HCT116 (cell line): Measurements from ENCODE around the gene GAL3ST3. TPM values are rescaled to one million over a fixed set of nuclear protein-coding genes. Genes with fewer than 3 reads are reported as not detected.
"Not testable (repeated sequence)": the region's sequence is repeated elsewhere in the genome, so short reads cannot be mapped to it uniquely, and the experiment has no call there.

ENCODE experiments used
- ATAC-seq: fragments of 200-7000 bp; cut with Tn5 transposase; 2 replicates; pipeline ENCODE4 v1.9.1; 2020; ENCODE audit warnings: mild to moderate bottlenecking, moderate library complexity
- BruUV-seq: library from RNA; stranded (reverse); fragments of 400-500 nt; replicated peaks from 2 replicates; lab custom pipeline; 2021; lab: Mats Ljungman, UMichigan
- CTCF ChIA-PET: fragments of 300-600 bp; sonication (Branson Sonifier 250); formaldehyde crosslinking; loops from one replicate; lab custom pipeline; 2021; ENCODE audit warnings: antibody characterized with exemption; lab: Charles Lee
- POLR2A ChIA-PET: fragments of 300-600, 350-600 bp; sonication (Branson Sonifier 250); formaldehyde crosslinking; loops from one replicate; lab custom pipeline; 2021; ENCODE audit warnings: antibody characterized with exemption; lab: Charles Lee
- RAD21 ChIA-PET, 2 experiments: fragments of 300-600 bp; sonication (Branson Sonifier 250); formaldehyde crosslinking; loops; one replicate each; lab custom pipeline; 2023; ENCODE audit warnings: low total read pairs in 2 of 2; ENCODE audit not compliant: uncharacterized antibody in 2 of 2, unreplicated experiment in 2 of 2, low non-redundant PET in 1 of 2; lab: Charles Lee
- DNase-seq: peaks from one replicate; pipeline ENCODE4 v3.0.0-alpha.2; 2010; ENCODE audit warnings: low read depth, low spot score
- H2AFZ ChIP-seq: fragments of 200-600 bp; shearing (Covaris generic), sonication (generic); 2 replicates; pipeline ENCODE4 v1.6.1; 2017; ENCODE audit warnings: low read depth, mixed run types, mixed read lengths, antibody characterized with exemption, low read length; ENCODE audit not compliant: poor library complexity, severe bottlenecking
- H3K27ac ChIP-seq: 2 replicates; pipeline ENCODE4 v1.5.1; 2012; ENCODE audit warnings: low read depth, low read length
- H3K27me3 ChIP-seq: fragments of 200-600 bp; sonication (generic); 2 replicates; pipeline ENCODE4 v1.6.1; 2016; ENCODE audit warnings: mixed run types, low read length, mixed read lengths; ENCODE audit not compliant: insufficient read depth
- H3K36me3 ChIP-seq, 2 experiments: fragments of 200-500 bp in 1 of 2; fragments of 200-600 bp in 1 of 2; sonication (Bioruptor generic) in 1 of 2; sonication (generic) in 1 of 2; 2 replicates each; pipeline versions ENCODE4 v1.5.1 to v1.6.1; 2014 to 2016; ENCODE audit warnings: low read length in 2 of 2, inconsistent platforms in 1 of 2, mixed read lengths in 1 of 2, mixed run types in 1 of 2; ENCODE audit not compliant: insufficient read depth in 2 of 2, control insufficient read depth in 1 of 2
- H3K4me1 ChIP-seq, 2 experiments: fragments of 200-600 bp in 1 of 2; sonication (generic) in 1 of 2; 2 replicates each; pipeline versions ENCODE4 v1.5.1 to v1.6.1; 2012 to 2017; ENCODE audit warnings: low read length in 2 of 2, inconsistent platforms in 1 of 2, mild to moderate bottlenecking in 1 of 2, mixed read lengths in 1 of 2, mixed run types in 1 of 2, moderate library complexity in 1 of 2; ENCODE audit not compliant: insufficient read depth in 2 of 2, control insufficient read depth in 1 of 2
- H3K4me2 ChIP-seq: fragments of 200-600 bp; sonication (generic); 2 replicates; pipeline ENCODE4 v1.6.1; 2017; ENCODE audit warnings: mixed run types, low read length, mixed read lengths
- H3K4me3 ChIP-seq, 2 experiments: fragments of 200-600 bp in 1 of 2; sonication (generic) in 1 of 2; replicated peaks in 1 of 2; 2 replicates each; pipeline ENCODE4 v1.5.1; 2011 to 2016; ENCODE audit warnings: low read length in 2 of 2, control low read depth in 1 of 2, low read depth in 1 of 2, mild to moderate bottlenecking in 1 of 2, mixed read lengths in 1 of 2, mixed run types in 1 of 2
- H3K79me2 ChIP-seq: fragments of 200-600 bp; sonication (generic); 2 replicates; pipeline ENCODE4 v1.6.1; 2017; ENCODE audit warnings: mild to moderate bottlenecking, mixed run types, low read length, moderate library complexity, mixed read lengths; ENCODE audit not compliant: insufficient read depth
- H3K9ac ChIP-seq: fragments of 200-600 bp; sonication (generic); 2 replicates; pipeline ENCODE4 v1.6.1; 2016; ENCODE audit warnings: low read length, mixed read lengths
- H3K9me2 ChIP-seq: fragments of 200-600 bp; sonication (generic), shearing (Covaris generic); 2 replicates; pipeline ENCODE4 v1.6.1; 2017; ENCODE audit warnings: mixed run types, mild to moderate bottlenecking, moderate library complexity; ENCODE audit not compliant: insufficient read depth
- H3K9me3 ChIP-seq, 2 experiments: fragments of 200-500 bp in 1 of 2; fragments of 200-600 bp in 1 of 2; sonication (Bioruptor generic) in 1 of 2; sonication (generic) in 1 of 2; 2 replicates each; pipeline ENCODE4 v1.6.1; 2014 to 2017; ENCODE audit warnings: low read length in 2 of 2, mixed read lengths in 2 of 2, inconsistent platforms in 1 of 2, low read depth in 1 of 2, mild to moderate bottlenecking in 1 of 2, mixed run types in 1 of 2, moderate library complexity in 1 of 2; ENCODE audit not compliant: control insufficient read depth in 1 of 2, insufficient read depth in 1 of 2
- H4K20me1 ChIP-seq: fragments of 200-600 bp; sonication (generic), shearing (Covaris generic); 2 replicates; pipeline ENCODE4 v1.6.1; 2017; ENCODE audit warnings: mixed run types, mild to moderate bottlenecking, moderate library complexity; ENCODE audit not compliant: insufficient read depth
- CBX3 ChIP-seq: IDR thresholded peaks from 2 replicates; pipeline ENCODE4 v1.6.1; 2012; ENCODE audit warnings: low read depth
- EGR1 ChIP-seq: IDR thresholded peaks from 2 replicates; pipeline ENCODE4 v1.6.1; 2012; ENCODE audit warnings: low read depth
- ELF1 ChIP-seq: IDR thresholded peaks from 2 replicates; pipeline ENCODE4 v1.6.1; 2012; ENCODE audit warnings: low read depth, borderline replicate concordance
- MAX ChIP-seq: IDR thresholded peaks from 2 replicates; pipeline ENCODE4 v1.6.1; 2012
- POLR2A ChIP-seq: IDR thresholded peaks from 2 replicates; pipeline ENCODE4 v1.7.0; 2011; ENCODE audit warnings: borderline replicate concordance; ENCODE audit not compliant: insufficient read depth, insufficient read length; ENCODE audit errors: extremely low read depth
- SIN3A ChIP-seq: IDR thresholded peaks from 2 replicates; pipeline ENCODE4 v1.6.1; 2012; ENCODE audit warnings: low read depth
- SP1 ChIP-seq: IDR thresholded peaks from 2 replicates; pipeline ENCODE4 v1.6.1; 2012; ENCODE audit warnings: low read depth
- ZFX ChIP-seq: fragments of 450-650 bp; IDR thresholded peaks from 2 replicates; pipeline ENCODE4 v1.6.1; 2017
- ZNF274 ChIP-seq: fragments of 200-500 bp; sonication (Bioruptor generic); IDR thresholded peaks from 2 replicates; pipeline ENCODE4 v1.6.1; 2014; ENCODE audit warnings: mild to moderate bottlenecking, low read depth, low read length, inconsistent platforms
- intact Hi-C: fragments of 100-400 bp; cut with micrococcal nuclease; formaldehyde crosslinking; loops from 2 replicates; pipeline ENCODE4 v1.10.0; 2022
- total RNA-seq: library from RNA; stranded (reverse); gene quantifications from one replicate; pipeline ENCODE4 v1.2.1, GENCODE V29; 2021; ENCODE audit not compliant: unreplicated experiment
- TF ChIP-seq, protein P1 (sequence below), 3 experiments: fragments of 200-600 bp in 1 of 3; sonication (generic) in 1 of 3; IDR thresholded peaks in 2 of 3; conservative IDR thresholded peaks in 1 of 3; 2 replicates each; pipeline ENCODE4 v1.5.1; 2012 to 2017; ENCODE audit warnings: low read depth in 2 of 3, low read length in 2 of 3, antibody characterized with exemption in 1 of 3, borderline replicate concordance in 1 of 3, control low read depth in 1 of 3, mild to moderate bottlenecking in 1 of 3, mixed read lengths in 1 of 3, mixed run types in 1 of 3, moderate library complexity in 1 of 3; ENCODE audit not compliant: insufficient read depth in 1 of 3
- TF ChIP-seq, protein P2 (sequence below): IDR thresholded peaks from 2 replicates; pipeline ENCODE4 v1.6.1; 2011; ENCODE audit warnings: mild to moderate bottlenecking, low read length, moderate library complexity; ENCODE audit not compliant: insufficient replicate concordance; ENCODE audit errors: extremely low read depth

The GAL3ST3 gene
- total RNA-seq, 1 experiment from 2014 or later = not detected

- H2AFZ ChIP-seq, H3K9ac ChIP-seq, CTCF ChIA-PET, ATAC-seq, H3K9me2 ChIP-seq, H3K27me3 ChIP-seq, H3K4me2 ChIP-seq, RAD21 ChIA-PET, DNase-seq, H3K4me3 ChIP-seq, H3K9me3 ChIP-seq, POLR2A ChIA-PET, H3K36me3 ChIP-seq, H3K27ac ChIP-seq, intact Hi-C loops, H4K20me1 ChIP-seq, H3K4me1 ChIP-seq, BruUV-seq: not testable (repeated sequence)
- peaks cover 15% of the 10 kb centered on the region for H3K79me2 ChIP-seq
Measured at GRCh38 chr11:66092125-66092524, 43.2 kb upstream of the GAL3ST3 start.

DNA sequence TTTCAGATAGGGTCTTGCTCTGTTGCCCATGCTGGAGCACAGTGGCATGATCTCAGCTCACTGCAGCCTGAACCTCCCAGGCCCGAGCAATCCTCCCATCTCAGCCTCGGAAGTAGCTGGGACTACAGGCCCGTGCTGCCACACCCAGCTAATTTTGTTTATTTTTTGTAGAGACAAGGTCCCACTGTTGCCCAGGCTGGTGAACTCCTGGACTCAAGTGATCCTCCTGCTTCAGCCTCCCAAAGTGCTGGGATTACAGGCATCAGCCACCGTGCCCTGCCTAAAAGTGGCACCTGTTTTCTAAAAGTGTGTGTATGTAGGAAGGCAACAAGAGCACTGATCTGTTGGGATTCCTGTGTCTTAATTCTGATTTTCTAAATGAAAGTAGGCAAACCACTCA lies 41.3 kb upstream of the GAL3ST3 start:
- Histone ChIP-seq H3K27ac (no peak overlapping the region), H3K27me3 (no peaks in the 10 kb centered on the region)

DNA sequence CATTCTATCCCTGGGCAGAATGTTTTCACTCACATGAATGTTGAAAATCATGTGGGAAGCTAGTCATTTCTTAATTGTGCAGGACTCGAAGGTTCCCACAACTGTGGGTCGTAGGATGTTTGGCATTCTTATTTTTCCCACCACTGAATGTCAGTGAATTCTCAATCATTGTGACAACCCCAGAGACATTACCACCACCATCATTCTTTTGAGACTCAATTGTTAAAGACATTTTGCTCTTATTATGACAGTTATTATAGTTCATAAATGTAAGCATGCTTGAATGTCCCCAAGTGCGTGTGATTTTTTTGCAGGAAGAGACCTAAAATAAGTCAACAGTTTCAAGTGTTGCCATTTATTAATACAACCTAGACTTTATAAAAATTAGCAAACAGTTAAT lies 40.1 kb upstream of the GAL3ST3 start:
- ChIA-PET RAD21 (no interaction called here), POLR2A (no interaction called here), CTCF (no interaction called here)
- H3K4me1 ChIP-seq = peaks cover 0 to 2% of the 10 kb centered on the region in 2 experiments; a peak in 1 of 4 replicates
- no peak overlapping the region for H3K9ac ChIP-seq
- H3K27me3 ChIP-seq = no peaks in the 10 kb centered on the region
- H2AFZ ChIP-seq = no peak overlapping the region
- no peak for ATAC-seq
- no peak overlapping the region for H3K4me3 ChIP-seq
- H4K20me1 ChIP-seq = no peaks in the 10 kb centered on the region
- no peak overlapping the region for H3K27ac ChIP-seq
- H3K9me3 ChIP-seq = no peaks in the 10 kb centered on the region
- no peak for DNase-seq
- no peak overlapping the region for H3K4me2 ChIP-seq
- no peaks in the 10 kb centered on the region for H3K9me2 ChIP-seq
- H3K79me2 ChIP-seq = peaks cover 16% of the 10 kb centered on the region
- H3K36me3 ChIP-seq = no peaks in the 10 kb centered on the region
- BruUV-seq = no TSS peak
- intact Hi-C loops = no loop called here
- TF ChIP-seq ZNF274 (no peak), ELF1 (no peak), EGR1 (no peak), MAX (no peak), SP1 (no peak), SIN3A (no peak), CBX3 (no peak)
- TF ChIP-seq, protein P1, sequence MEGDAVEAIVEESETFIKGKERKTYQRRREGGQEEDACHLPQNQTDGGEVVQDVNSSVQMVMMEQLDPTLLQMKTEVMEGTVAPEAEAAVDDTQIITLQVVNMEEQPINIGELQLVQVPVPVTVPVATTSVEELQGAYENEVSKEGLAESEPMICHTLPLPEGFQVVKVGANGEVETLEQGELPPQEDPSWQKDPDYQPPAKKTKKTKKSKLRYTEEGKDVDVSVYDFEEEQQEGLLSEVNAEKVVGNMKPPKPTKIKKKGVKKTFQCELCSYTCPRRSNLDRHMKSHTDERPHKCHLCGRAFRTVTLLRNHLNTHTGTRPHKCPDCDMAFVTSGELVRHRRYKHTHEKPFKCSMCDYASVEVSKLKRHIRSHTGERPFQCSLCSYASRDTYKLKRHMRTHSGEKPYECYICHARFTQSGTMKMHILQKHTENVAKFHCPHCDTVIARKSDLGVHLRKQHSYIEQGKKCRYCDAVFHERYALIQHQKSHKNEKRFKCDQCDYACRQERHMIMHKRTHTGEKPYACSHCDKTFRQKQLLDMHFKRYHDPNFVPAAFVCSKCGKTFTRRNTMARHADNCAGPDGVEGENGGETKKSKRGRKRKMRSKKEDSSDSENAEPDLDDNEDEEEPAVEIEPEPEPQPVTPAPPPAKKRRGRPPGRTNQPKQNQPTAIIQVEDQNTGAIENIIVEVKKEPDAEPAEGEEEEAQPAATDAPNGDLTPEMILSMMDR (IDR thresholded peaks at IDR 0.05 in 2 of 3, conservative IDR thresholded peaks at IDR 0.05 in 1 of 3; ENCODE audit: borderline replicate concordance in 1 of 3, insufficient read depth in 1 of 3, low read depth in 2 of 3, low read length in 2 of 3) = no peak
- TF ChIP-seq, protein P2, sequence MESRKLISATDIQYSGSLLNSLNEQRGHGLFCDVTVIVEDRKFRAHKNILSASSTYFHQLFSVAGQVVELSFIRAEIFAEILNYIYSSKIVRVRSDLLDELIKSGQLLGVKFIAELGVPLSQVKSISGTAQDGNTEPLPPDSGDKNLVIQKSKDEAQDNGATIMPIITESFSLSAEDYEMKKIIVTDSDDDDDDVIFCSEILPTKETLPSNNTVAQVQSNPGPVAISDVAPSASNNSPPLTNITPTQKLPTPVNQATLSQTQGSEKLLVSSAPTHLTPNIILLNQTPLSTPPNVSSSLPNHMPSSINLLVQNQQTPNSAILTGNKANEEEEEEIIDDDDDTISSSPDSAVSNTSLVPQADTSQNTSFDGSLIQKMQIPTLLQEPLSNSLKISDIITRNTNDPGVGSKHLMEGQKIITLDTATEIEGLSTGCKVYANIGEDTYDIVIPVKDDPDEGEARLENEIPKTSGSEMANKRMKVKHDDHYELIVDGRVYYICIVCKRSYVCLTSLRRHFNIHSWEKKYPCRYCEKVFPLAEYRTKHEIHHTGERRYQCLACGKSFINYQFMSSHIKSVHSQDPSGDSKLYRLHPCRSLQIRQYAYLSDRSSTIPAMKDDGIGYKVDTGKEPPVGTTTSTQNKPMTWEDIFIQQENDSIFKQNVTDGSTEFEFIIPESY = no peak

More for the DNA sequence above, 41.3 kb upstream of the GAL3ST3 start:
- no peak for TF ChIP-seq POLR2A
- no peak for TF ChIP-seq ZFX
- RAD21 ChIA-PET = no interaction called here
- CTCF ChIA-PET = no interaction called here
- Histone ChIP-seq H3K4me1 (no peaks in the 10 kb centered on the region; a peak in 1 of 4 replicates), H3K79me2 (peaks cover 15% of the 10 kb centered on the region), H3K9me3 (no peaks in the 10 kb centered on the region), H3K9ac (no peak overlapping the region), H4K20me1 (no peaks in the 10 kb centered on the region), H2AFZ (no peak overlapping the region), H3K9me2 (no peaks in the 10 kb centered on the region), H3K4me2 (no peak overlapping the region), H3K36me3 (no peaks in the 10 kb centered on the region), H3K4me3 (no peak overlapping the region)
- POLR2A ChIA-PET = no interaction called here
- DNase-seq (no peak), ATAC-seq (no peak)
- intact Hi-C loops = no loop called here
- BruUV-seq = no TSS peak
